Breast epithelium (tissue), 3 donors: Measurements from ENCODE around the gene PRDM13.

Experiments
- CTCF ChIP-seq, 3 donors: fragments of 450-650 bp; IDR thresholded peaks; one replicate each; pipeline ENCODE4 v1.5.1; 2016 to 2017; ENCODE audit warnings: antibody characterized with exemption in 3 of 3, mild to moderate bottlenecking in 3 of 3, moderate library complexity in 3 of 3
- POLR2A ChIP-seq: fragments of 450-650 bp; IDR thresholded peaks from one replicate; pipeline ENCODE4 v1.6.1; 2016; ENCODE audit warnings: antibody characterized with exemption, mild to moderate bottlenecking, moderate library complexity
- POLR2AphosphoS5 ChIP-seq, 3 donors: sonication (generic); formaldehyde crosslinking; IDR thresholded peaks; one replicate each; pipeline ENCODE4 v1.6.1; 2017; ENCODE audit warnings: antibody characterized with exemption in 3 of 3

- no peak for TF ChIP-seq CTCF (IDR thresholded peaks at IDR 0.05)
- no peak for TF ChIP-seq POLR2A
- no peak for TF ChIP-seq POLR2AphosphoS5 (IDR thresholded peaks at IDR 0.05)
These were observed 17.4 kb upstream of the PRDM13 start for GRCh38 chr6:99589290-99589672.
